Astrocyte of the cerebellum (primary cell): Measurements from ENCODE around the gene ERF.

Experiments
- DNase-seq: peaks from one replicate; pipeline ENCODE4 v3.0.0-alpha.2; 2011; ENCODE audit warnings: low read depth
- H3K4me3 ChIP-seq: 2 replicates; pipeline ENCODE4 v1.5.1; 2011; ENCODE audit warnings: mild to moderate bottlenecking, low read depth, low read length, moderate library complexity
- in situ Hi-C: cut with HindIII; loops from 2 replicates; pipeline ENCODE4 v1.10.0; 2017; ENCODE audit warnings: low sequenced_read_pairs
- TF ChIP-seq, protein P1 (sequence below): IDR thresholded peaks from 2 replicates; pipeline ENCODE4 v1.5.1; 2012; ENCODE audit warnings: low read length, low read depth, moderate library complexity, mild to moderate bottlenecking; ENCODE audit errors: missing control alignments

Gene ERF

DNA sequence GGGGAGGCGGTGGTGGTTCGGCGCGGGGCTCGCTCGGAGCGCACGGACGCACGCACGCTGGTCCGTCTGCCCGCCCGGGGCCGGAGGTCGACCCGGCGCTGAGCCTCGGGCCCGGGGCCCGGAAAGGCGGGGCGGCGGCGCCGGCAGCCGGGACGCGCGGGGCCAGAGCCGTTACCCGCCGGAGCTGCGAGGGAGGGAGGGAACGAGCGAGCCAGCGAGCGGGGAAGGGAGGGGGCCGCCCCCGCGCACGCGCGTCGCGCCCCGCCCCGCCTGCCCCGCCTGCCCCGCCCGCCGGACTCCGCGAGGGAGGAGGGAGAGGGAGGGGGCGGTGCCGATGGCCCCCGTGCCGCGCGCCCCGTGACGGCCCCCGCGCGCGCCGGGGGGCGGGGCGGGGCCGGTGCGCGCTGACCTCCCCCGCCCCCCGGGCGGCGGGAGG is 29.2 kb upstream of the ERF start:
- DNase-seq = peak; percentile 41
- TF ChIP-seq, protein P1, sequence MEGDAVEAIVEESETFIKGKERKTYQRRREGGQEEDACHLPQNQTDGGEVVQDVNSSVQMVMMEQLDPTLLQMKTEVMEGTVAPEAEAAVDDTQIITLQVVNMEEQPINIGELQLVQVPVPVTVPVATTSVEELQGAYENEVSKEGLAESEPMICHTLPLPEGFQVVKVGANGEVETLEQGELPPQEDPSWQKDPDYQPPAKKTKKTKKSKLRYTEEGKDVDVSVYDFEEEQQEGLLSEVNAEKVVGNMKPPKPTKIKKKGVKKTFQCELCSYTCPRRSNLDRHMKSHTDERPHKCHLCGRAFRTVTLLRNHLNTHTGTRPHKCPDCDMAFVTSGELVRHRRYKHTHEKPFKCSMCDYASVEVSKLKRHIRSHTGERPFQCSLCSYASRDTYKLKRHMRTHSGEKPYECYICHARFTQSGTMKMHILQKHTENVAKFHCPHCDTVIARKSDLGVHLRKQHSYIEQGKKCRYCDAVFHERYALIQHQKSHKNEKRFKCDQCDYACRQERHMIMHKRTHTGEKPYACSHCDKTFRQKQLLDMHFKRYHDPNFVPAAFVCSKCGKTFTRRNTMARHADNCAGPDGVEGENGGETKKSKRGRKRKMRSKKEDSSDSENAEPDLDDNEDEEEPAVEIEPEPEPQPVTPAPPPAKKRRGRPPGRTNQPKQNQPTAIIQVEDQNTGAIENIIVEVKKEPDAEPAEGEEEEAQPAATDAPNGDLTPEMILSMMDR = no peak
- peak overlapping the region; percentile 24 for H3K4me3 ChIP-seq
- in situ Hi-C loops = no loop called here

- TF ChIP-seq, protein P1 = no peak
- DNase-seq = peak; percentile 75
- peak overlapping the region; percentile 28 for H3K4me3 ChIP-seq
- in situ Hi-C loops = no loop called here
Observed at GRCh38 chr19:42283188-42284065, 28.5 kb upstream of the ERF start.

DNA sequence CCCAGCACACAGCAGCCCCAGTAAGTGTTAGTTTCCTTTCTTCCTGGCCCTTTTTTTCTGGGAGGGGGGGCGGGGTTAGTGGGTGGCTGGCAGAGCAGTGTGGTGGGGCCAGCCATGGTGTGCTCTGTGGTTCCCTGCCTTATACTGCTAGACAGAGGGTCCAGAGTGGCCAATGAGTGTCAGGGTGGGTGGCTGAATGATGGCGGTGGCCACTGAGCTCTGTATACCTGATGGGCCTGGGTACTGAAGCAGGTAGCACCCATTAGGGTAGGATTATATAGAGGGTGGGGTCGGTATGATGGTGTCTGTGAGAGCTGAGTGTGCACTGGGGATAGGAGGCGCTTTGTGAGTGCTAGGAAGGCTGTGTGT is 27.9 kb upstream of the ERF start:
- no peak overlapping the region for H3K4me3 ChIP-seq
- in situ Hi-C loops = no loop called here
- TF ChIP-seq, protein P1 = no peak
- DNase-seq = no peak

DNA sequence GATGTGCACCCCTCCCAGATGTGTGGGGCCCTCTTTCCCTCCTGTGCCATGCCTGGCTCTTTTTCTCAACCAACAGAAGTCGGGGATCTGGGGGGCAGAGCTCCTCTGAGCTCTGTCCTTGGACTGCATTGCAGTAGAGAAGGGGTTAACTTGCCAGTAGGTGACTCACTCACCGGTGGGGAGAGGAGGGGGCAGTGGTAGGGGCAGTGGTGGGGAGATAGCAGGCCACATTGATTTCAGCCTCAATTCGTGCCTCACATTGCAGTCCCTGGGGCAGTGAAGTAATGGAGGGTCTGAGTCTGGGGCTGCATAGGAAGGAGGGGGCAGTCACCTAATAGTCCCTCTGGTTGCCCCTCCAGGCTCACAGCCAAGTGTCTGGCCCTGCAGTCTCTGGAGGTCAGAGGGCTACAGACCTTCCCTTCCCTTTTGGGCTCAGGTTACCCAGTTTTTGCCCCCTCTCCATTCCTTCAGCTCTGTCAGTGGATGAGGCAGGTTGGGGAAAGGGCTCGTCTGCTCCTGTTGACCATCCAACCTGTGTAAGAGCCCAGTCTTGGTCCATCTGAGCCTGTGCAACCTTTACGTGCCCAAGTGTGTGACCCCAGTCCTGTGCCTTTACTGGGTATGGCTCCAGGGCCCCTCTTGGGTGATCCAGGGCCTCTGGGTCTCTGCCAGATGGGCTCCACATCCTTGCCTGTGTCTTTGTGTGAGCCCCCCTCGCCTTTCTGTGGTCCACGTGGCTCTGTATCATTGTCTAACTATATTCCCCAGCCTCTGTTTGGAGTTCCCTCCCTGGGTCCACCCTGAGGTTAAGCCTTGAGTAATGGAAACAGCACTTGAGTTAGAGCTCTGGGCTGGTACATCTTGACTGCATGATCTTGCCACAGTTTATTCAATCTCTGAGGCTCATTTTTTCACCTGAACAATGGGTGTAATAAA is 27.2 kb upstream of the ERF start:
- in situ Hi-C loops = no loop called here
- DNase-seq = no peak
- TF ChIP-seq, protein P1 = no peak
- H3K4me3 ChIP-seq = peak overlapping the region; percentile 75

- peak overlapping the region; percentile 75 for H3K4me3 ChIP-seq
- TF ChIP-seq, protein P1 = no peak
- in situ Hi-C loops = no loop called here
- no peak for DNase-seq
Observed at GRCh38 chr19:42281146-42281826, 26.4 kb upstream of the ERF start.

GRCh38 chr19:42280815-42281145 is 25.9 kb upstream of the ERF start:
- TF ChIP-seq, protein P1 = no peak
- H3K4me3 ChIP-seq = peak overlapping the region; percentile 75
- no peak for DNase-seq
- in situ Hi-C loops = no loop called here
